HepG2 (cell line): ENCODE data around the gene HCK. TPM values are rescaled to one million over a fixed set of nuclear protein-coding genes. Genes with fewer than 3 reads are reported as not detected.

Source experiments
- ATF7-NPFF ChIP-seq: sonication (generic); formaldehyde crosslinking; IDR thresholded peaks from 2 replicates; pipeline ENCODE4 v1.8.1; 2023; ENCODE audit warnings: mild to moderate bottlenecking, low read depth, missing genetic modification reagents, moderate library complexity
- DMTF1 ChIP-seq: sonication (generic); formaldehyde crosslinking; IDR thresholded peaks from 2 replicates; pipeline ENCODE4 v1.4.0; 2020; ENCODE audit warnings: mild to moderate bottlenecking, missing genetic modification reagents
- EED ChIP-seq: sonication (generic); formaldehyde crosslinking; IDR thresholded peaks from 2 replicates; pipeline ENCODE4 v1.5.0; 2020; ENCODE audit warnings: mild to moderate bottlenecking, missing genetic modification reagents
- ELF4 ChIP-seq: sonication (generic); formaldehyde crosslinking; IDR thresholded peaks from 2 replicates; pipeline ENCODE4 v1.5.0; 2020; ENCODE audit warnings: missing genetic modification reagents, mild to moderate bottlenecking, moderate library complexity, borderline replicate concordance
- GZF1 ChIP-seq: sonication (generic); formaldehyde crosslinking; IDR thresholded peaks from 2 replicates; pipeline ENCODE4 v1.5.1; 2020; ENCODE audit warnings: mild to moderate bottlenecking, missing genetic modification reagents
- HDAC2 ChIP-seq: sonication (generic); formaldehyde crosslinking; IDR thresholded peaks from 2 replicates; pipeline ENCODE4 v1.4.0; 2020; ENCODE audit warnings: missing genetic modification reagents
- JUN ChIP-seq: sonication (generic); formaldehyde crosslinking; IDR thresholded peaks from 2 replicates; pipeline ENCODE4 v1.4.0; 2020; ENCODE audit warnings: mild to moderate bottlenecking, missing genetic modification reagents
- MEIS2 ChIP-seq: sonication (generic); formaldehyde crosslinking; IDR thresholded peaks from 2 replicates; pipeline ENCODE4 v1.9.0; 2021; ENCODE audit warnings: mild to moderate bottlenecking, missing genetic modification reagents
- MIER3 ChIP-seq: IDR thresholded peaks from 2 replicates; pipeline ENCODE4 v1.6.1; 2016; ENCODE audit warnings: missing compliant biosample characterization, borderline replicate concordance
- RELA ChIP-seq: sonication (generic); formaldehyde crosslinking; IDR thresholded peaks from 2 replicates; pipeline ENCODE4 v1.4.0; 2020; ENCODE audit warnings: missing genetic modification reagents
- ZC3H13 ChIP-seq: sonication (generic); formaldehyde crosslinking; IDR thresholded peaks from 2 replicates; pipeline ENCODE4 v1.8.1; 2023; ENCODE audit warnings: mild to moderate bottlenecking, missing genetic modification reagents, moderate library complexity
- ZFAT ChIP-seq: sonication (generic); formaldehyde crosslinking; conservative IDR thresholded peaks from 2 replicates; pipeline ENCODE4 v1.8.1; 2023; ENCODE audit warnings: missing genetic modification reagents, inconsistent platforms
- ZHX2 ChIP-seq, 2 experiments: sonication (generic) in 1 of 2; formaldehyde crosslinking in 1 of 2; IDR thresholded peaks; 2 replicates each; pipeline versions ENCODE4 v1.6.1 to v1.9.0; 2014 to 2022; ENCODE audit warnings: antibody characterized with exemption in 1 of 2, borderline replicate concordance in 1 of 2, inconsistent platforms in 1 of 2, low read depth in 1 of 2, missing genetic modification reagents in 1 of 2
- ZIK1 ChIP-seq: sonication (generic); formaldehyde crosslinking; IDR thresholded peaks from 2 replicates; pipeline ENCODE4 v1.5.0; 2020; ENCODE audit warnings: mild to moderate bottlenecking, low read depth, missing genetic modification reagents, borderline replicate concordance
- ZNF235 ChIP-seq: sonication (generic); formaldehyde crosslinking; IDR thresholded peaks from 2 replicates; pipeline ENCODE4 v1.8.1; 2023; ENCODE audit warnings: mild to moderate bottlenecking, missing genetic modification reagents, borderline replicate concordance
- ZNF251 ChIP-seq: sonication (generic); formaldehyde crosslinking; IDR thresholded peaks from 2 replicates; pipeline ENCODE4 v1.9.0; 2021; ENCODE audit warnings: mild to moderate bottlenecking, missing genetic modification reagents
- ZNF260 ChIP-seq: sonication (generic); formaldehyde crosslinking; IDR thresholded peaks from 2 replicates; pipeline ENCODE4 v1.4.0; 2020; ENCODE audit warnings: missing genetic modification reagents, low read depth, mild to moderate bottlenecking, borderline replicate concordance
- ZNF33B ChIP-seq: sonication (generic); formaldehyde crosslinking; IDR thresholded peaks from 2 replicates; pipeline ENCODE4 v1.5.1; 2020; ENCODE audit warnings: mild to moderate bottlenecking, missing genetic modification reagents
- ZNF546 ChIP-seq: sonication (generic); formaldehyde crosslinking; conservative IDR thresholded peaks from 2 replicates; pipeline ENCODE4 v1.8.1; 2023; ENCODE audit warnings: mild to moderate bottlenecking, missing genetic modification reagents
- ZNF570 ChIP-seq: sonication (generic); formaldehyde crosslinking; IDR thresholded peaks from 2 replicates; pipeline ENCODE4 v1.4.0; 2020; ENCODE audit warnings: mild to moderate bottlenecking, missing genetic modification reagents, borderline replicate concordance
- ZSCAN22 ChIP-seq: sonication (generic); formaldehyde crosslinking; IDR thresholded peaks from 2 replicates; pipeline ENCODE4 v1.4.0; 2020; ENCODE audit warnings: mild to moderate bottlenecking, missing genetic modification reagents
- polyA plus RNA-seq, 8 experiments: library from polyadenylated mRNA; depleted of rRNA in 3 of 8; stranded (reverse) in 7 of 8; unstranded in 1 of 8; fragments of >200 nt; fragmentation: Illumina TruSeq in 4 of 8; extraction: Trizol in 4 of 8; gene quantifications; 2 replicates each; pipeline versions ENCODE4 v1.2.1 to v1.2.3, GENCODE V29; 2011 to 2016; ENCODE audit warnings: low read depth in 4 of 8, missing spikeins in 1 of 8, mixed read lengths in 1 of 8; ENCODE audit not compliant: insufficient read depth in 1 of 8
- total RNA-seq, 5 experiments: library from RNA; depleted of rRNA; stranded (reverse); fragments of >200 nt; fragmentation: Illumina TruSeq; extraction: Trizol; gene quantifications; 2 replicates each; pipeline ENCODE4 v1.2.3, GENCODE V29; 2016; ENCODE audit warnings: low read depth in 1 of 5

HCK gene
- total and polyA plus RNA-seq, 2 of the 13 experiments (the other 11 are each of a cell fraction or from before 2014, with no cell fraction given): 0.04 TPM; not detected in 1

- TF ChIP-seq ZFAT (CRISPR knock-in tag) (0 out of 2 replicates have a peak, but pooled peaks have one; percentile 85), RELA (CRISPR knock-in tag) (no peak), ZNF546 (peak; percentile 87), ZNF260 (CRISPR knock-in tag) (no peak), HDAC2 (CRISPR knock-in tag) (peak; percentile 91), ATF7-NPFF (CRISPR knock-in tag) (peak; percentile 69), MEIS2 (CRISPR knock-in tag) (no peak; the same call in 1 of the 2 replicates), ZHX2 (IDR thresholded peaks at IDR 0.05; ENCODE audit: low read depth) (peak; percentile 100), ZHX2 (CRISPR knock-in tag; IDR thresholded peaks at IDR 0.05; ENCODE audit: borderline replicate concordance) (peak; percentile 92), ZC3H13 (CRISPR knock-in tag) (peak; percentile 88; the same call in 1 of the 2 replicates), DMTF1 (CRISPR knock-in tag) (peak; percentile 83; the same call in 1 of the 2 replicates), ZNF251 (CRISPR knock-in tag) (peak; percentile 93), ZNF235 (CRISPR knock-in tag) (no peak), ZNF570 (no peak; the same call in 1 of the 2 replicates), ZSCAN22 (peak; percentile 76; the same call in 1 of the 2 replicates), ELF4 (peak; percentile 98), GZF1 (CRISPR knock-in tag) (no peak; the same call in 1 of the 2 replicates), ZNF33B (CRISPR knock-in tag) (peak; percentile 93; the same call in 1 of the 2 replicates), JUN (CRISPR knock-in tag) (peak; percentile 96), ZIK1 (CRISPR knock-in tag) (peak; percentile 58; the same call in 1 of the 2 replicates), MIER3 (CRISPR knock-in tag) (peak; percentile 89), EED (CRISPR knock-in tag) (peak; percentile 96)
Measured at GRCh38 chr20:32109392-32110172, 57.5 kb downstream of the HCK start, which contains the start of gene TM9SF4 (continued).
